Measurements from ENCODE around the gene ROR1.

The ROR1 gene

GRCh38 chr1:64082459-64082858 is 308.6 kb downstream of the ROR1 start:
- TF ChIP-seq CTCF (IDR thresholded peaks at IDR 0.05; ENCODE audit: borderline replicate concordance, control extremely low read depth, extremely low read depth, insufficient read depth, missing control alignments), result no peak
- in situ Hi-C loops (cut with MboI; ENCODE audit: low sequenced_read_pairs, unreplicated experiment), result no loop called here
- DNase-seq (ENCODE audit: low spot score), result no peak

GRCh38 chr1:64084451-64084850 is 310.6 kb downstream of the ROR1 start:
- DNase-seq (ENCODE audit: low spot score), result no peak
- TF ChIP-seq CTCF (IDR thresholded peaks at IDR 0.05; ENCODE audit: borderline replicate concordance, control extremely low read depth, extremely low read depth, insufficient read depth, missing control alignments), result no peak
- in situ Hi-C loops (cut with MboI; ENCODE audit: low sequenced_read_pairs, unreplicated experiment), result no loop called here

- DNase-seq (ENCODE audit: low spot score), result no peak
- TF ChIP-seq CTCF (IDR thresholded peaks at IDR 0.05; ENCODE audit: borderline replicate concordance, control extremely low read depth, extremely low read depth, insufficient read depth, missing control alignments), result no peak
- in situ Hi-C loops (cut with MboI; ENCODE audit: low sequenced_read_pairs, unreplicated experiment), result no loop called here
Observed at GRCh38 chr1:64087768-64088167, 314.0 kb downstream of the ROR1 start.

- no peak for DNase-seq (ENCODE audit: low spot score)
- in situ Hi-C loops (cut with MboI; ENCODE audit: low sequenced_read_pairs, unreplicated experiment), result no loop called here
Observed at GRCh38 chr1:64090436-64090835, 316.6 kb downstream of the ROR1 start.

GRCh38 chr1:64092851-64093371 is 319.1 kb downstream of the ROR1 start:
- no peak for TF ChIP-seq CTCF (IDR thresholded peaks at IDR 0.05; ENCODE audit: borderline replicate concordance, control extremely low read depth, extremely low read depth, insufficient read depth, missing control alignments)
- no peak for DNase-seq (ENCODE audit: low spot score)

More at GRCh38 chr1:64090436-64090835, 316.6 kb downstream of the ROR1 start:
- no peak for TF ChIP-seq CTCF (IDR thresholded peaks at IDR 0.05; ENCODE audit: borderline replicate concordance, control extremely low read depth, extremely low read depth, insufficient read depth, missing control alignments)

GRCh38 chr1:64093941-64094340 is 320.1 kb downstream of the ROR1 start:
- TF ChIP-seq CTCF (IDR thresholded peaks at IDR 0.05; ENCODE audit: borderline replicate concordance, control extremely low read depth, extremely low read depth, insufficient read depth, missing control alignments), result no peak
- DNase-seq (ENCODE audit: low spot score), result no peak
- in situ Hi-C loops (cut with MboI; ENCODE audit: low sequenced_read_pairs, unreplicated experiment), result no loop called here

More at GRCh38 chr1:64092851-64093371, 319.1 kb downstream of the ROR1 start:
- in situ Hi-C loops (cut with MboI; ENCODE audit: low sequenced_read_pairs, unreplicated experiment), result no loop called here
